NCI-H446 treated with DMSO at 0.1 percent for 48 hours (cell line): ENCODE results near the gene ACSS3.
"Not testable (repeated sequence)": the region's sequence is repeated elsewhere in the genome, so short reads cannot be mapped to it uniquely, and the experiment has no call there.

Experiments used
- DNase-seq: peaks from one replicate; lab custom pipeline; 2025; lab: John Stamatoyannopoulos, UW

ACSS3 gene

GRCh38 chr12:81094718-81095360, 17.0 kb downstream of the ACSS3 start:
- DNase-seq: no peak

- peak; percentile 62 for DNase-seq
Observed at GRCh38 chr12:81095501-81096232, 17.8 kb downstream of the ACSS3 start.

DNA sequence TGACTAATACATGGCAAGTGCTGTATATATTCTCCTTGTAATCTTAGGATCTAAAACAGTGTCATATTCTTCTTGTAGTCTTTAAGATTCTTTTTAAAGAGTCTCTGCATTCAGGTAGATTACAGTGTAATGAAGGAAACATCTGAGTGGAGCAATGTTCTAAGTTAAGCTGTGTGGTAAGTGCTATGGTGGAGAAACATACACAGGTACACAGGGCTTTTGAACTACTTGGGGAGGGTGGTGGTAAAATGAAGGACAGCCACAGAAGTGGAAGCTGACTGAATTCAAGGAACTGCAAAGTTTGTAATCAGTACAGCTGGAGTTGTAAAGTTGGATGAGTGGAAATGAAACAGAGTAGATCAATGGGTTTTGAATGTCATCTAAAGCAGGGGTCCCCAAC, 27.8 kb downstream of the ACSS3 start:
- DNase-seq: no peak

- DNase-seq: no peak
Observed at GRCh38 chr12:81114226-81114625, 36.3 kb downstream of the ACSS3 start.

DNA sequence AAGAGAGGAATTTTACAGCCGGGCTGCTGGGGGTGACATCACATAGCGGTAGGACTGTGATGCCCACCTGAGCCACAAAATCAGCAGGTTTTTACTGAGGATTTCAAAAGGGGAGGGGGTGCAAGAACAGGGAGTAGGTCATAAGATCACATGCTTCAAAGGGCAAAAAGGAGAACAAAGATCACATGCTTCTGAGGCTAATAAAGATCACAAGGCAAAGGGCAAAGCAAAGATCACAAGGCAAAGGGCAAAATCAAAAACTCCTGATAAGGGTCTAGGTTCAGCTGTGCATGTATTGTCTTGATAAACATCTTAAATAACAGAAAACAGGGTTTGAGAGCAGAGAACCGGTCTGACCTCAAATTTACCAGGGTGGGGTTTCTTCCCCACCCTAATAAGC, 41.2 kb downstream of the ACSS3 start:
- DNase-seq: not testable (repeated sequence)

DNA sequence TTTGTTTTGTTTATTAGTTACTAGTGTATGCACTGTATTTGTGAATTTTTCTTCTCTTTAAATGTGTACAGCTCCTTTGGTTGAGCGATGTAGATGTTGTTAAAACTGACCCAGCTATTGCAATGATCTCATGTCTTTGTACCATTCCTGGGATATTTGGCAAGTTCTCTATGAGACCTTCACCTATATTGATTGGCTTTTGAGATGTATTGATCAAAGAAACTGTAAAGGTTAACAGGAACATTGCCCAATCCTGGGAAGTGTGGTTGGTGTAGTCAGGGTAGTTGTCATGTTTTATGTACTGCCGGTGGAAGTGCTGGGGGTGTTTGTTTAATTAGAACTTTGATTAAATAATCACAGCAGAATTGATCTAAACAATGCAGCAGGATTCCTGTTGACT, 43.1 kb downstream of the ACSS3 start:
- DNase-seq: no peak

DNA sequence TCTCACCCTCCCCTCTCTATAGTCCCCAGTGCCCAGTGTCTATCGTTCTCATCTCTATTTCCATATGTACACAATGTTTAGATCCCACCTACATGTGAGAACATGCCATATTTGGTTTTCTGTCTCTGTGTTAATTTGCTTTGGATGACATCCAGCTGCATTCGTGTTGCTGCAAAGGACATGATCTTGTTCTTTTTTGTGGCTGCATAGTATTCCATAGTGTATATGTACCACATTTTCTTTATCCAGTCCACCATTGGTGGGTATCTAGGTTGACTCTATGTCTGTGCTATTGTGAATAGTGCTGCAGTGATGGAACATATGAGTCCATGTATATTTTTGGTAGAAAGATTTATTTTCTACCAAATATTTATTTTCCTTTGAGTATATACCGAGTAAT, 45.7 kb downstream of the ACSS3 start:
- DNase-seq: no peak

GRCh38 chr12:81125691-81126090, 47.8 kb downstream of the ACSS3 start:
- no peak for DNase-seq

DNA sequence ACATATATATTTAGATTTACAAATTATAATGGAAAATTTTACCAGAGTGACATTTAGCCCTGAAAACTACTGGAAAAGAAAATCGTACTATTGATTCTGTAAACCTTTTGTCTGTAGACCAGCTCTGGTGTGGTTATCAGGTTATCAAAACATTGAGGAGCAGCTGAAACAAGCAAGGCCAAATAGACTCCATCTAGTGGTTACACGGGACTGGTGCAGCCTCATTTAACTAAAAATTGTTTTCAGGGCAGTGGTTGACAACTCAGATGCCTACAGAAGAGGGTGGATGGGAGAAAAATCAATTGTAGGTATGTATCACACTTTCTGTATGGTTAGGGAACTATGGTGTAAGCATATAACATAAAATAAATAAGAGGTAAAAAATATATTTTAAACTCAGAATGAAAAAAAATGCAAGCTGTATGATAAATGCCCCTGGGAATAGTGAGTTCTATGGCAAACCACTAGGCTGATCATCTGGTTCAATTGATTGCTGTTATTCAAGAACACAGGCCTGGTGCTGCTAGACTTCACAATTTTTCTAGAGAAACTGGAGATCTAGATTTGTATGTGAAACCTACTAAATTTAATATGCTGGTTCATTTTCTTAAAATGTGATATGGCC, 51.2 kb downstream of the ACSS3 start:
- DNase-seq: peak; percentile 62

GRCh38 chr12:81136519-81136918, 58.6 kb downstream of the ACSS3 start:
- no peak for DNase-seq

GRCh38 chr12:81137801-81138200, 59.9 kb downstream of the ACSS3 start:
- no peak for DNase-seq

DNA sequence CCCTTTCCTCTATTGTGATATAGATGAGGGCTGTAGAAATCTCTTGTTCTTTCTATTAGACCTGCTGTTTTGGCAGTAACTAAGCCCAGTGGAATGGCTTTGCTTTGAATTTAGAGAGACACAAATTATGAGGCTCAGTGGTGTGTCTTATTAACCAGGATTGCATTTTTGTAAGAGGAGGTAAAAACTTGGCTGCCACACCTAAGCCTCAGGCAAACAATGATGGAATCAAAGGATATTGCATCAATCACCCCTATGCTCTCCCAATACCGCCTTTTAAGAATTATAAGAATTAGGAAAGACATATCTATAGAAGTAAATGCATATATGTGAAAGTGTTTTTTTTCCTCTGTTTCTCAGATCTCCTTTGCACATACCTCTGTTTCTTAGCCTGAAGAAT, 63.3 kb downstream of the ACSS3 start:
- no peak for DNase-seq

DNA sequence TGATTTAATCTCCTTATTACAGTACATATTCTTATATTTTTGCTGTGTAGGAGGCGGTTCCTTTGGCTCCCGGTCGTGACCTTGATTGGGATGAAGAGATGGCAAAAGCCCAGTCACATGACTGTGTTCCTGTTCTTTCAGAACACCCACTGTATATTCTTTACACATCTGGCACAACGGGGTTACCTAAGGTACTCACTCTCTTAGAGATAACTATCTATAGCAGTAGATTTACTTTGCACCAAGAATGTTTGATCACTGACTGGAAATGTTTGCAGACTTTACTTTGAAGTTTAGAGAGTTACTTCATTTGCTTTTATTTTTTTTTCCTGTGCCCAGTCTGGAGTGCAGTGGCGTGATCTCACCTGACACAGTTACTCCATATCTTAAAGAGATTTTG, 65.2 kb downstream of the ACSS3 start:
- no peak for DNase-seq

- DNase-seq: no peak
Observed at GRCh38 chr12:81146228-81147225, 68.6 kb downstream of the ACSS3 start.

- DNase-seq: no peak
Observed at GRCh38 chr12:81147292-81147919, 69.5 kb downstream of the ACSS3 start.

- no peak for DNase-seq
Observed at GRCh38 chr12:81150382-81150781, 72.5 kb downstream of the ACSS3 start.

- no peak for DNase-seq
Observed at GRCh38 chr12:81159856-81160255, 82.0 kb downstream of the ACSS3 start.

DNA sequence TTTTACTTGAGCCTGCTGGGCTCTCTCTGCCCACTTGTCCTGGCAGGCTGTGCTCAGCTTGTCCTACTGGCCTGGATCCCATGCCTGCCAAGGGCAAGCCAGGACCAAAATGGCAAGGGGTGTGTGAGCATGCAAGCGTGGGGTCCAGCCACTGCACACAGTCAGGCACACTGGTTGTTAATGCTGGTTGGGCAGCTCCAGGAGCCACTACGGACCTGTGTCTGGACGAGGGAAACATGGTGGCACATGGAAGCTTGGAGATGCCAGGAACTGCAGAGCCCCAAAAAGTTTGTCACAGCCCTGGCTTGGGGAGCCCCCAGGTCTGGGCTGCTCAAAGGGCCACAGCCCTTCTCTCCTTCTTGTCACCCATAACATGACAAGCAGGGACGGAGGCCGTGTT, 83.8 kb downstream of the ACSS3 start:
- DNase-seq: no peak

- no peak for DNase-seq
Observed at GRCh38 chr12:81162391-81163136, 84.7 kb downstream of the ACSS3 start.

- no peak for DNase-seq
Observed at GRCh38 chr12:81164827-81165226, 86.9 kb downstream of the ACSS3 start.

GRCh38 chr12:81166790-81167189, 88.9 kb downstream of the ACSS3 start:
- no peak for DNase-seq
